Measurements from ENCODE around the gene RGS11.

RGS11 gene

GRCh38 chr16:275786-276232 is at the start of gene RGS11:
Gene RGS11 (minus strand): TSS chr16:275944. CDS start chr16:275911, 33 bp downstream.
- DNase-seq, result no peak

DNA sequence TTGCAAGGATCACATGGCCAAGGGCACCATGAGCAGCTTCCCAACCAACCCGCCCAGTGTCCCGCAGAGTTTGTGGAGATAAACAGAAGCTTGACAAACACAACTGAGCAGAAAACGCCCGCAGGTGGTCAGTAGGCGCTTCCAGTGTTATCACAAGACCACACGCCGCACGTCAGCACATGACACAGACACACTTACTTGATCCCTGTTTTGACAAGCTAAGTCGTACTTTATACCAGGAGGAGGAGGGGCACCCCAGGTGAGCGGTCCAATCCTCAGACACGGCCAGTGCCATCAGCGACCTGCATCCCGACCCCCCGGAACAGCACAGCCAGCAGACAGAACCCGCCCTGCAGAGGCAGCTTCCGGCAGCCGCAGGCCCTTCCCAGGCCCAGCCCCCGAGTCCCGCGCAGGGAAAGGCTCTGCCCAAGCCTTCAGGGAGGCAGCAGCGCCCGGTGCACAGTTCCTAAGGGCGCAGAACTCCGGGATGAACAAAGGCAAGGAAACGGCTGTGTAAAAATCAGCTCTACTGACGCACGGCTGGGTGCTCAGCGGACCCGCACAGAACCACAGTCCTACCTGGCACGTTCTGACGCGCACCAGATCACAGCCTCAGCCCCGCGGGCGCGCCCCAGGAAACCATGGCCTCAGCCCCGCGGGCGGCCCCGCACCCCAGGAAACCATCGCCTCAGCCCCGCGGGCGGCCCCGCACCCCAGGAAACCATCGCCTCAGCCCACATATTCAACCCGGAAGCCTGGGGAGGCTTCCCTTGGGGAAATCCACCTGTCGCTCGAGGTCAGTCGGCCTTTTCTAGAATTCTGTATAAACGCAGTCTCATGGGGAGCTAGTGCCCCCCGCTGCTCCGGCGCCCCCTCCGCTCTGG is 48.9 kb upstream of the RGS11 start:
- DNase-seq, result peak; percentile 80

- no peak for DNase-seq
These were observed 48.4 kb upstream of the RGS11 start for GRCh38 chr16:324201-324450.

DNA sequence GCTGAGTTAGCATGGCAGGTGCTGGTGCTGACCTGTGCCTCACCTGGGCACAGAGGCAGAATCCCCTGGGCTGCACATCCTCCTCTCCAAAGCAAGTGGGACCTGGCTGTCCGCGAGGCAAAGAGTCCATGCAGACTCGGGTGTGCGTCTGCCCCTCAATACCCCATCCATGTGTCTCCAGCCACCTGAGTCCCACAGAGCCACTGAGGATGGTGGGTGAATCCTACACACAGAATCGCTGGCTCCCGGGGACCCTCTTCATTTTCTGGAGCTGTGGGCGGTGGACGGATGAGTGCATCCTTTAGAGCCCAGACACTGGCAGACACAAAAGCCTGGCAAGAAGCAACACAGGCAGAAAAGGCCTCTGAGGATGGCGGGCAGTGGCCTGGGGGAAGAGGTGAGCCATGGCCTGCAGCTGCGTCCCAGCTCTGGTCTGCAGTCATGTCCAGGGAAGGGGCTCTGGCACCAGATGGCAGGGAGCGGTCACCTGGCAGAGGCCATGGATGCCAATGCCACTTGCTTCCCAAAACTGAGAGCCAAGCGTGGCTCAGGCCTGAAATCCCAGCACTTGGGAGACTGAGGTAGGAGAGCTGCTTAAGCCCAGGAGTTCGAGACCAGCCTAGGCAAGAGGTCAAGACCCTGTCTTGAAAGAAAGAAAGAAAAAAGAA is 46.9 kb upstream of the RGS11 start:
- no peak for DNase-seq

GRCh38 chr16:321532-321931 is 45.8 kb upstream of the RGS11 start:
- no peak for DNase-seq

DNA sequence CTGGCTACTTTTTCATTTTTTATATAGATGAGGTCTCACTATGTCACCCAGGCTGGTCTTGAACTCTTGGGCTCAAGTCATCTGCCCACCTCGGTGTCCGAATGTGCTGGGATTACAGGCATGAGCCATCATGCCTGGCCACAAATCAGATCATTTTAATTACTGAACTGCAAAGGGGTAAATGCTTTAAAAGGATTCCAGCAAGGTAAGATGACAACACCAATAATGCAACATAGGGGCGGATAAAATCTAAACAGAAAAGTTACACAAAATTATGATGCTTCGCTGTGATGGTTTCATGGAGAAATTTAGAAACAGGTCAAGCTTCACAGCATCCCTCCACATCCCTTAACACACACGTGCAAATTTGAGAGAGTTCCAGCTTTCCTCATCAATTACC is 44.5 kb upstream of the RGS11 start:
- no peak for DNase-seq

- no peak for DNase-seq
These were observed 42.9 kb upstream of the RGS11 start for GRCh38 chr16:318628-319027.

GRCh38 chr16:317583-317982 is 41.8 kb upstream of the RGS11 start:
- no peak for DNase-seq

DNA sequence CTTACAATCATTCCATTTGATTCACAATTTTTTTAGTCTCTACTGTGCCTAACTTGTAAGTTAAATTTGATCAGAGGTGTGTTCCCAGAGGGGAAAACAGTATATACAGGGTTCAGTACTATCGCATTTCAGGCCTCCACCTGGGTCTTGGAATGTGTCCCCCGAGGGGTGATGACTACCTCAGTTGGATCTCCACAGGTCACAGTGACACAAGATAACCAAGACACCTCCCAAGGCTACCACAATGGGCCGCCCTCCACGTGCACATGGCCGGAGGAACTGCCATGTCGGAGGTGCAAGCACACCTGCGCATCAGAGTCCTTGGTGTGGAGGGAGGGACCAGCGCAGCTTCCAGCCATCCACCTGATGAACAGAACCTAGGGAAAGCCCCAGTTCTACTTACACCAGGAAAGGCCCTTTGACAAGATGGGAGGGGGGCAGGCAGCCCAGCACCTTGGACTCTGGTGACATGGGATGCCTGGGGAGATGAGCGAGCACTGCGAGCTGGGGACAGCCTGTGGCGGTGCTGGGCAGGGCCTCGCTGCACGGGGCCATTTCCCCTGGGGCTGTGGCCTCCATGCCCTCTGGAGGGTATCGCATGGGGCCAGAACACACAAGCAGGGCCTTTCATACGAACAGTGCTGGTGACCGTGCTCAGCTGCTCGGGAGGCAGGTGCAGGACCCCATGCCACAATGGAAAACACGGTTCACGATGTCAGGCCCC is 41.2 kb upstream of the RGS11 start:
- DNase-seq, result no peak

GRCh38 chr16:314795-315299 is 39.1 kb upstream of the RGS11 start:
- no peak for DNase-seq

GRCh38 chr16:314351-314750 is 38.6 kb upstream of the RGS11 start:
- no peak for DNase-seq

- no peak for DNase-seq
These were observed 36.0 kb upstream of the RGS11 start for GRCh38 chr16:311725-312124.

GRCh38 chr16:309476-309875 is 33.7 kb upstream of the RGS11 start:
- no peak for DNase-seq

- no peak for DNase-seq
These were observed 32.1 kb upstream of the RGS11 start for GRCh38 chr16:307691-308312.

DNA sequence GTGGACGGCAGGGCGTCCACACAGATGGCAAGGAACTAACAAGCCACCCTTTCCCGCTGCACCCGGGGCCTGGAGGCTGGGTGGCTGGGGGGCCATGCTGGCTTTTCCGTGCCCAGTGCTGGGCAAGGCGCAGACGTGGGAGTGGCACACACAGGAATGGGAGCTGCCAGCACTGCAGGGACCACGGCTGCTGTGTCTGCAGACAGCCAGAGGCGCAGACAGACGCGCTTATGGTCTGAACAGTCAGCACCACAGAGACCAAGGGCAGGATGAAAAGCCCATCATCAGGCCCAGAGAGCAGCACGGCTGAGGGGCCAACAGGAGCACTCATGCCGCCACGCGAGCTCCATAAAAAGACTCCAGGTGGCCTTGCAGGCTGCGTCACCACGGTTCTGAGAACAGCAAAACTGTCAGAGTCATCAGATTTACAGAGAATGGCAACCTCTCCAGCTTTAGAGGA is 31.2 kb upstream of the RGS11 start:
- no peak for DNase-seq

DNA sequence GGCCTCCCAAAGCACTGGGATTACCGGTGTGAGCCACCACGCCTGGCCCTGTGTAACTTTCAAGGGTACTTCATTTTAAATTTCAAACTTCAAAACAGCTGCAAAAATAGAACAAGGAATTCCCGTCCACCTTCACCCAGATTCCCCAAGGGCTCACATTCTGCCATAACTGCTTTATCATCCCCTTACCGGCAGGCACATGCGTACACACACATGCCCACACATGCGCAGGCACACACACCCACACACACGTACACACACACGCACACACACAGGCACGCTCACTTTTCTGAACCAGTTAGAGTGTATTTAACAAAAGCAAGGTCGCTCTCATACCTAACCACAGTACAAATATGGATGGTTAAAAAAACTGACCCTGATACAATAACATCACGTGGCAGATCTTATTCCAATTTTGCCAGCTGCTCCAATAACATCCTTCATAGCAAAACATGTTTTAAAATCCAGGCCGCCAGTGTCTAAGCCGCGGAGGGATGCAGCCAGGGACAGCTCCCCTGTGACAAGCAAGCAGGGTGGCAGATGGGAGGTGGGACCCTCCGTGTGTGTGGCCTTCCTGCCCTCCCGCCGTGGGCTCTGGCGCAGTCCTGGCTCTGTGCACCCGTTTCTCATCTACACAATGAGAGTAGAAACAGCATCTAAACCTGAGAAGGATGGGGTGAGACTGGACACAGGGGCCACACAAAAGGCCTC is 30.3 kb upstream of the RGS11 start:
- DNase-seq, result no peak

- no peak for DNase-seq
These were observed 28.2 kb upstream of the RGS11 start for GRCh38 chr16:303760-304505.

- DNase-seq, result no peak
These were observed 26.2 kb upstream of the RGS11 start for GRCh38 chr16:301950-302349.

- DNase-seq, result no peak
These were observed 25.5 kb upstream of the RGS11 start for GRCh38 chr16:301235-301634.

DNA sequence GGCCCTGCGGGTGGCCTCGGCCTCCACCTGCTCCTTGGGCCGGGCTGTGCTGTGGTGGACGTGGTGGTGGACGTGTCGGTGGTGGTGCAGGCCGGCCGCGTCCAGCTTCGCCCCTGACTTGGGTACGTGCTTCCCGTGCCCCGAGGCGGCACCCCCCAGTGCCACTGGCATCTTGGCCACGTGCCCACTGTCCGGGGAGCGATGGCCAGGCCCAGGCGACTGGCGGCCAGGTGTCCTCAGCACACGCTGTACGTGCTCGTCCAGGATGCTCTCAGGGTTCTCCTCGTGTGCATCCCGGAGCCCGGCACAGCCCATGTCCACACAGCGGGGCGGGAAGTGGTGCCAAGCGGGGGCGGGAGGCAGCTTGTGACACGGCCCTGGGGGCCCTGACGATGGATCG is 22.1 kb upstream of the RGS11 start:
- no peak for DNase-seq

DNA sequence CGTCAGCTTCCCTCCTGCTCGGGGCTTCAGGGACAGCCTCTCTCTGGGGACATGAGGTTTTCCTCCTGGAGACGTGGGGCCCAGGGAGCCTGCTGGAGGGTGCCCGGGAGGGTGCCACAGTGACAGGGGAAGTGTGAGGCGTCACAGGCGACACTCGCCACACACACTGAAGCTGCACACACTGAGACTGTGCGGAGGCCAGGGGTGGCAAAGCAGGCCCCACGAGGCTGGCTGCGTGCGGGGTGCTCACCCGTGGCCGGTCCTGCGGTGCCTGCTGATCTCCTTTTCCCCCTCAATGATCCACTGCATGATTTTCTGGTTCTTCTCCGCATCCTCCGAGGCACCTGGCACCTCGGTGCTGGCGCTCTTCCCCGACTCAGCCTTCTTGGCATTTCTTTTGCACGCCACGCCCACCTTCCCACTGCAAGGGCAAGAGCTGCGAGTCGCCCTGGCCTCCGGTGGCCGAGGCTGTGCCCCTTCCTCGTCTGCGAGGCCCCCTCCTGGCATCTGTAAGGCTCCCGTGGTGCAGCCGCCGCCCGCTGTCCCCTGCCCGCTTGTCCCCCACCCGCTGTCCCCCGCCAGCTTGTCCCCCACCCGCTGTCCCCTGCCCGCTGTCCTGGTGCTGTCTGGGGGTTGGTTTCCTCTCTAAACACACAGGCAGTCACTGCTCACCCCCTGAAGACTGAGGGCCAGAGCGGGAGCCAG is 21.2 kb upstream of the RGS11 start:
- DNase-seq, result no peak

All from activated T-cell treated with anti-CD3 and anti-CD28 coated beads, Interleukin-2, amount 50 U/mL, for 1 hour (primary cell).